GM10847 (cell line): ENCODE measurements around the gene TRIM27.

Source experiments
- POLR2A ChIP-seq: IDR thresholded peaks from 2 replicates; pipeline ENCODE4 v1.6.1; 2011; ENCODE audit not compliant: insufficient read length; ENCODE audit errors: extremely low read depth

TRIM27 gene

GRCh38 chr6:28943557-28944411 is 20.0 kb upstream of the TRIM27 start:
- TF ChIP-seq POLR2A, result no peak

GRCh38 chr6:28943223-28943556 is 19.4 kb upstream of the TRIM27 start:
- no peak for TF ChIP-seq POLR2A

- no peak for TF ChIP-seq POLR2A
Observed at GRCh38 chr6:28941684-28942448, 18.1 kb upstream of the TRIM27 start.

GRCh38 chr6:28940858-28941683 is 17.3 kb upstream of the TRIM27 start:
- no peak for TF ChIP-seq POLR2A

GRCh38 chr6:28940294-28940857 is 16.6 kb upstream of the TRIM27 start:
- no peak for TF ChIP-seq POLR2A

- no peak for TF ChIP-seq POLR2A
Observed at GRCh38 chr6:28933069-28933468, 9.3 kb upstream of the TRIM27 start.

- TF ChIP-seq POLR2A, result no peak
Observed at GRCh38 chr6:28929887-28930620, 6.3 kb upstream of the TRIM27 start.

GRCh38 chr6:28927846-28928245 is 4.1 kb upstream of the TRIM27 start:
- no peak for TF ChIP-seq POLR2A

- TF ChIP-seq POLR2A, result peak; percentile 29
Observed at GRCh38 chr6:28922821-28923317, 916 bp downstream of the TRIM27 start.

- TF ChIP-seq POLR2A, result no peak
Observed at GRCh38 chr6:28922004-28922820, 1.6 kb downstream of the TRIM27 start.

- no peak for TF ChIP-seq POLR2A
Observed at GRCh38 chr6:28920281-28920680, 3.5 kb downstream of the TRIM27 start.

- no peak for TF ChIP-seq POLR2A
Observed at GRCh38 chr6:28914941-28915340, 8.8 kb downstream of the TRIM27 start.

GRCh38 chr6:28910901-28911690 is 12.7 kb downstream of the TRIM27 start:
- TF ChIP-seq POLR2A, result no peak

- no peak for TF ChIP-seq POLR2A
Observed at GRCh38 chr6:28907394-28907793, 16.4 kb downstream of the TRIM27 start.
